ENCODE data around the gene EHBP1L1.

GRCh38 chr11:65629579-65629978 is 53.7 kb downstream of the EHBP1L1 start:
- TF ChIP-seq POLR2AphosphoS2 (IDR thresholded peaks at IDR 0.05; ENCODE audit: low read depth, low read length) = no peak
- no peak for TF ChIP-seq THAP11 (CRISPR knock-in tag; IDR thresholded peaks at IDR 0.05)

Measured in HepG2 (cell line).